Measurements from ENCODE around the gene LOXL1. TPM values are rescaled to one million over a fixed set of nuclear protein-coding genes. Genes with fewer than 3 reads are reported as not detected.
A peak's percentile ranks its signal among the peaks of the same experiment; 100 is the strongest.

Gene LOXL1
- total RNA-seq, 1 experiment from 2014 or later, result 4.9 TPM

DNA sequence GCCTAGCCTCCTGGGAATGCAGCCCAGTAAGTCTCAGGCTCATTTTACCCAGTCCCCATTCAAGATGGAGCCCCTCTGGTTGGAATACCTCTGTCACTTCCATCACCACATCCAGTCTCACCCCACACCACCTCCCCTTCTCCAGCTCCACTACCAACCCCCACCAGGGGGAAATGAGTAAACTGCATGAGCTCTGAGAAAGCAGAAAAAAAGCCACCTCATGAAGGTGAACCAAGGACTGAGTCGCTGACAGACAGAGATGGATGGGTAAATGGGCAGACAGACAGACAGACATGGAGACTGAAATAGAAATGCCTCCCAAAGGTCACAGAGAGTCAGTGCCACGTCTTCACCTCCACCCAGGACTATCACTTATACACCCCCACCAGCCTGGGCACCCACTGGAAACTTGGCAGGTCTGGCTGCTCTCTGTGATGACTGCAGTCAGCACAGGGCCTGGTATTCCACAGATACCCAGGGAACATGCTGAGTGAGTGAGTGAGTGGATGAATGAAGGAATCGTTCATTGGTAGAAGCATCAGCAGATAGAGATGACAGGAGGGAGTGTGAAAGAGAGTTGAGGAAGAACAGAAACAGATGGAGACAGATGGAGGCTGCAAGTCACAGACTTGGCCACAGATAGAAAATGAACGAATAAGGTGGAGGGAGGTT, 4.9 kb upstream of the LOXL1 start:
- Mint-ChIP-seq H3K36me3 (ENCODE audit: insufficient read depth, unreplicated experiment) (peaks cover 13% of the 10 kb centered on the region), H3K4me1 (ENCODE audit: insufficient read depth, unreplicated experiment) (peaks cover 16% of the 10 kb centered on the region), H3K27ac (ENCODE audit: low read depth, unreplicated experiment) (no peak overlapping the region), H3K27me3 (ENCODE audit: insufficient read depth, unreplicated experiment) (no peaks in the 10 kb centered on the region), H3K4me3 (ENCODE audit: unreplicated experiment) (no peak overlapping the region), H3K9me3 (ENCODE audit: unreplicated experiment) (no peaks in the 10 kb centered on the region)
- TF ChIP-seq, protein P1, sequence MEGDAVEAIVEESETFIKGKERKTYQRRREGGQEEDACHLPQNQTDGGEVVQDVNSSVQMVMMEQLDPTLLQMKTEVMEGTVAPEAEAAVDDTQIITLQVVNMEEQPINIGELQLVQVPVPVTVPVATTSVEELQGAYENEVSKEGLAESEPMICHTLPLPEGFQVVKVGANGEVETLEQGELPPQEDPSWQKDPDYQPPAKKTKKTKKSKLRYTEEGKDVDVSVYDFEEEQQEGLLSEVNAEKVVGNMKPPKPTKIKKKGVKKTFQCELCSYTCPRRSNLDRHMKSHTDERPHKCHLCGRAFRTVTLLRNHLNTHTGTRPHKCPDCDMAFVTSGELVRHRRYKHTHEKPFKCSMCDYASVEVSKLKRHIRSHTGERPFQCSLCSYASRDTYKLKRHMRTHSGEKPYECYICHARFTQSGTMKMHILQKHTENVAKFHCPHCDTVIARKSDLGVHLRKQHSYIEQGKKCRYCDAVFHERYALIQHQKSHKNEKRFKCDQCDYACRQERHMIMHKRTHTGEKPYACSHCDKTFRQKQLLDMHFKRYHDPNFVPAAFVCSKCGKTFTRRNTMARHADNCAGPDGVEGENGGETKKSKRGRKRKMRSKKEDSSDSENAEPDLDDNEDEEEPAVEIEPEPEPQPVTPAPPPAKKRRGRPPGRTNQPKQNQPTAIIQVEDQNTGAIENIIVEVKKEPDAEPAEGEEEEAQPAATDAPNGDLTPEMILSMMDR (IDR thresholded peaks at IDR 0.05; ENCODE audit: unreplicated experiment), result no peak
- POLR2A ChIA-PET, result no interaction called here
- CTCF ChIA-PET, result interaction anchor here (1.0 kb wide), 1 partner anchor 14 kb away, joined by 4 read pairs; no protein-coding TSS in a partner anchor
- BruUV-seq (replicated peaks), result no TSS peak
- intact Hi-C loops (cut with micrococcal nuclease), result no loop called here
- DNase-seq (ENCODE audit: unreplicated experiment), result no peak

DNA sequence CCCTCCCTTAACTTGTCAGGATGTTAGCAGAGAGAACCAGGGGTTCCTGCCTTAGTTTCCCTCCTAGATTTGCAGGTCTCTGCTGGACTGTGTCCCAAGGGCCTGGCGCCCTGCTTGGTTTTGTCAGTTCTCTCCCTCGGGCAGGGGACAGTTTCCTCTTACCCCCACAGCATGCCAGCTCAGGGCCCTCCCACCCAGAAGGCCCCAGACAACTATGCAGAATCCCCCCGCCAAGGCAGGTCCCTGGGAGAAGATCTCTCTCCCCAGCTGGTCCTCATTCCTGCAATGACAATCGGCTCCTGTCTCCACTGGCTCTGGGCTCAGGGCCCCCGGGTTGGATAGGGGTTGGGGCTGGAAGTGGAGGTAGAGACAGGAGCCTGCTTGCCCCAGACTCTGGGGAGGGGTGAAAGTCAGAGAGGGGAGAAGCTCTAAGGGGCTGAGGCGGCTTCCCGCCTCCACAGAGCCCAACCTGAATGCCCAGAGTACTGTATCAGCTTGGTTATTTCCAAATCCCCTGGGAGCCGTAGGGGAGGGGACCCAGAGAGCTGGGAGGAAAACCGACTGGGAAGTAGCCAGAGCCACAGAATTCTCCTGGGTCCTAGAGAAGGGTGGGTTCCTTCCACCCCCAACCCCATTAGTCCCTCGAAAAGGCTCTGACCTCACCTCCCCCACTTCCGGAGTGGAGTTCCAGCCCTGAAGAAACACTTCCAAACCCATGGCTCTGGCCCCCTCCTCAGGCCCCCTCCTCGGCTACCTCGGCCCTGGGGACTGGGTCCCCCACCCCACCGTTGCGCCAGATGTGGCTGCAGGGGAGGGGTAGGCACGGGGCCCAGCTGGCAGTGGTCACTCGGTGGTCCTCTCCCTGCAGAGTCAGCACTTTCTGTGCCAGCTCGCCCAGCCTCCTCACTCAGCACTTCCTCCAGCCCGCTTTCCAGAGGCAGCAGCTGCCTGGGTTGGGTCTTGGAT, 3.8 kb upstream of the LOXL1 start:
- H3K27ac Mint-ChIP-seq (ENCODE audit: low read depth, unreplicated experiment), result peak overlapping the region; percentile 63
- POLR2A ChIA-PET, result no interaction called here
- peaks cover 16% of the 10 kb centered on the region for H3K4me1 Mint-ChIP-seq (ENCODE audit: insufficient read depth, unreplicated experiment)
- no peaks in the 10 kb centered on the region for H3K27me3 Mint-ChIP-seq (ENCODE audit: insufficient read depth, unreplicated experiment)
- BruUV-seq (replicated peaks), result no TSS peak
- peak; percentile 21 for DNase-seq (ENCODE audit: unreplicated experiment)
- H3K4me3 Mint-ChIP-seq (ENCODE audit: unreplicated experiment), result no peak overlapping the region
- peaks cover 13% of the 10 kb centered on the region for H3K36me3 Mint-ChIP-seq (ENCODE audit: insufficient read depth, unreplicated experiment)
- TF ChIP-seq, protein P1 (IDR thresholded peaks at IDR 0.05; ENCODE audit: unreplicated experiment), result no peak
- no peaks in the 10 kb centered on the region for H3K9me3 Mint-ChIP-seq (ENCODE audit: unreplicated experiment)
- CTCF ChIA-PET, result interaction anchor here (0.8 to 1.0 kb wide), 2 partner anchors 13 to 15 kb away, joined by 3 to 4 read pairs; no protein-coding TSS in a partner anchor
- intact Hi-C loops (cut with micrococcal nuclease), result no loop called here

DNA sequence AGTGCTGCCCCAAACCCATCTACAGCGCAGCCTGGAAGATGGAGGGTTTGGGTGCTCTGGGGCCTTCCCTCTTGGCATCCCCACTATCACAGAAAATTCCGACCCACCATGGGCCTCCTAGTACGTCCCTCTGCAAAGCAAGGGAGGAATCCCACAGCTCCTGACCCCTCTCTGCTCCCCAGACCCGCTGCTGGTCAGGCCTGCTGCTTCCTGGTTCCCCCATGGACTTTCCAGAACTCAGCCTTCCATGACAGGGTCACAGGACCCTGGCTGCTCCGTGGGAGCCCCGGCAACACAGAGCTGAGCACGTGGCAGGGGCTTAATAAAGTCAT, 3.1 kb upstream of the LOXL1 start:
- Mint-ChIP-seq H3K4me3 (ENCODE audit: unreplicated experiment) (no peak overlapping the region), H3K4me1 (ENCODE audit: insufficient read depth, unreplicated experiment) (peaks cover 16% of the 10 kb centered on the region), H3K27ac (ENCODE audit: low read depth, unreplicated experiment) (peak overlapping the region; percentile 63), H3K36me3 (ENCODE audit: insufficient read depth, unreplicated experiment) (peaks cover 7% of the 10 kb centered on the region), H3K9me3 (ENCODE audit: unreplicated experiment) (no peaks in the 10 kb centered on the region), H3K27me3 (ENCODE audit: insufficient read depth, unreplicated experiment) (no peaks in the 10 kb centered on the region)
- TF ChIP-seq, protein P1 (IDR thresholded peaks at IDR 0.05; ENCODE audit: unreplicated experiment), result no peak
- CTCF ChIA-PET, result interaction anchor here (0.9 to 1.5 kb wide), 2 partner anchors 14 to 18 kb away, joined by 3 to 5 read pairs; no protein-coding TSS in a partner anchor
- intact Hi-C loops (cut with micrococcal nuclease), result no loop called here
- BruUV-seq (replicated peaks), result no TSS peak
- DNase-seq (ENCODE audit: unreplicated experiment), result no peak
- POLR2A ChIA-PET, result no interaction called here
